Loucy (cell line): ENCODE measurements around the gene AQP12B.

Experiments
- H2AFZ ChIP-seq: fragments of 200-600 bp; sonication (generic); 2 replicates; pipeline ENCODE4 v1.6.0; 2016; ENCODE audit warnings: antibody characterized with exemption, mild to moderate bottlenecking, low read length, moderate library complexity
- H3F3A ChIP-seq: fragments of 200-600 bp; 2 replicates; pipeline ENCODE4 v1.6.0; 2016; ENCODE audit warnings: antibody characterized with exemption, low read depth, mild to moderate bottlenecking
- H3K27me3 ChIP-seq: fragments of 200-600 bp; sonication (generic); 2 replicates; pipeline ENCODE4 v1.6.1; 2014; ENCODE audit warnings: low read length, mild to moderate bottlenecking; ENCODE audit not compliant: insufficient read depth, poor library complexity, severe bottlenecking
- H3K36me3 ChIP-seq: fragments of 200-600 bp; sonication (generic); 2 replicates; pipeline ENCODE4 v1.6.1; 2016; ENCODE audit warnings: low read length; ENCODE audit not compliant: insufficient read depth
- H3K4me1 ChIP-seq: fragments of 200-600 bp; sonication (generic); 2 replicates; pipeline ENCODE4 v1.5.1; 2014; ENCODE audit warnings: low read length, mild to moderate bottlenecking; ENCODE audit not compliant: insufficient read depth, poor library complexity, severe bottlenecking
- H3K4me2 ChIP-seq: fragments of 200-600 bp; sonication (generic); 2 replicates; pipeline ENCODE4 v1.6.0; 2014; ENCODE audit warnings: antibody characterized with exemption, low read length, low read depth, mild to moderate bottlenecking; ENCODE audit not compliant: poor library complexity, severe bottlenecking
- H3K4me3 ChIP-seq: fragments of 200-600 bp; sonication (generic); 2 replicates; pipeline ENCODE4 v1.5.1; 2014; ENCODE audit warnings: low read length, mild to moderate bottlenecking, mixed read lengths; ENCODE audit not compliant: poor library complexity, severe bottlenecking
- H3K79me2 ChIP-seq: fragments of 200-600 bp; sonication (generic); 2 replicates; pipeline ENCODE4 v1.6.1; 2014; ENCODE audit warnings: low read length; ENCODE audit not compliant: insufficient read depth
- H3K9ac ChIP-seq: fragments of 200-600 bp; sonication (generic); 2 replicates; pipeline ENCODE4 v1.6.0; 2014; ENCODE audit warnings: mild to moderate bottlenecking, low read depth, low read length, moderate library complexity; ENCODE audit not compliant: poor library complexity, severe bottlenecking
- H3K9me2 ChIP-seq: fragments of 200-600 bp; sonication (generic); replicated peaks from 2 replicates; pipeline ENCODE4 v1.6.1; 2016; ENCODE audit warnings: low read depth, low read length, mixed read lengths
- H3K9me3 ChIP-seq: fragments of 200-600 bp; sonication (generic); 2 replicates; pipeline ENCODE4 v1.6.1; 2014; ENCODE audit warnings: mild to moderate bottlenecking, antibody characterized with exemption, low read length, low read depth; ENCODE audit not compliant: insufficient read depth
- H4K20me1 ChIP-seq: fragments of 200-600 bp; sonication (generic); 2 replicates; pipeline ENCODE4 v1.6.0; 2014; ENCODE audit warnings: antibody characterized with exemption, low read length, mild to moderate bottlenecking; ENCODE audit not compliant: insufficient read depth, poor library complexity, severe bottlenecking
- EZH2phosphoT487 ChIP-seq: fragments of 200-600 bp; IDR thresholded peaks from 2 replicates; pipeline ENCODE4 v1.6.1; 2018; ENCODE audit warnings: antibody characterized with exemption, mild to moderate bottlenecking, moderate library complexity, borderline replicate concordance
- TF ChIP-seq, protein P1 (sequence below): fragments of 200-600 bp; sonication (generic); conservative IDR thresholded peaks from 2 replicates; pipeline ENCODE4 v1.5.1; 2014; ENCODE audit warnings: mild to moderate bottlenecking, antibody characterized with exemption, low read length

Gene AQP12B

DNA sequence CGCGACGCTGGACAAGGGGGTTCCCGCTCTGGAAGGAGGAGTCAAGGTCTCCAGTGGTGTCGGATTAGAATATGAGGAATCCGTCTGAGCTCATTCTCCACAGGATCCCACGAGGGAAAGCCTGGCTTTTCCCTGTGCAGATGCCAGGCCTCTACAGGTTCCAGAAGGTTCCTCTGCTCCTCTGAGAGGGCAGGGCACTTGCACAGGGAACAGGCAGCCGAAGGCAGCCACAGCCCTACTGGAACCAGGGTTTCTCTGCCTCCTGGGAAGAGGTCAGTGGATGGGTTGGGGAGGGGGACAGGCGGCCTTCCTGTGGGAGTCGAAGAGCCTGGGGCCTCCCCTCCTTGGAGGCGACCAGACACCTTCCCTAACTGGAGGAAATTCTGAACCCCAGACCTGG, 7.3 kb upstream of the AQP12B start:
- Histone ChIP-seq H3K4me2 (no peak overlapping the region), H4K20me1 (no peaks in the 10 kb centered on the region), H3K36me3 (no peaks in the 10 kb centered on the region), H2AFZ (no peak overlapping the region), H3K4me1 (no peaks in the 10 kb centered on the region), H3K9me2 (no peaks in the 10 kb centered on the region), H3K4me3 (no peak overlapping the region), H3F3A (no peaks in the 10 kb centered on the region), H3K79me2 (no peaks in the 10 kb centered on the region), H3K9me3 (no peaks in the 10 kb centered on the region), H3K9ac (no peak overlapping the region), H3K27me3 (no peaks in the 10 kb centered on the region)
- no peak for TF ChIP-seq EZH2phosphoT487
- TF ChIP-seq, protein P1, sequence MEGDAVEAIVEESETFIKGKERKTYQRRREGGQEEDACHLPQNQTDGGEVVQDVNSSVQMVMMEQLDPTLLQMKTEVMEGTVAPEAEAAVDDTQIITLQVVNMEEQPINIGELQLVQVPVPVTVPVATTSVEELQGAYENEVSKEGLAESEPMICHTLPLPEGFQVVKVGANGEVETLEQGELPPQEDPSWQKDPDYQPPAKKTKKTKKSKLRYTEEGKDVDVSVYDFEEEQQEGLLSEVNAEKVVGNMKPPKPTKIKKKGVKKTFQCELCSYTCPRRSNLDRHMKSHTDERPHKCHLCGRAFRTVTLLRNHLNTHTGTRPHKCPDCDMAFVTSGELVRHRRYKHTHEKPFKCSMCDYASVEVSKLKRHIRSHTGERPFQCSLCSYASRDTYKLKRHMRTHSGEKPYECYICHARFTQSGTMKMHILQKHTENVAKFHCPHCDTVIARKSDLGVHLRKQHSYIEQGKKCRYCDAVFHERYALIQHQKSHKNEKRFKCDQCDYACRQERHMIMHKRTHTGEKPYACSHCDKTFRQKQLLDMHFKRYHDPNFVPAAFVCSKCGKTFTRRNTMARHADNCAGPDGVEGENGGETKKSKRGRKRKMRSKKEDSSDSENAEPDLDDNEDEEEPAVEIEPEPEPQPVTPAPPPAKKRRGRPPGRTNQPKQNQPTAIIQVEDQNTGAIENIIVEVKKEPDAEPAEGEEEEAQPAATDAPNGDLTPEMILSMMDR, result no peak

DNA sequence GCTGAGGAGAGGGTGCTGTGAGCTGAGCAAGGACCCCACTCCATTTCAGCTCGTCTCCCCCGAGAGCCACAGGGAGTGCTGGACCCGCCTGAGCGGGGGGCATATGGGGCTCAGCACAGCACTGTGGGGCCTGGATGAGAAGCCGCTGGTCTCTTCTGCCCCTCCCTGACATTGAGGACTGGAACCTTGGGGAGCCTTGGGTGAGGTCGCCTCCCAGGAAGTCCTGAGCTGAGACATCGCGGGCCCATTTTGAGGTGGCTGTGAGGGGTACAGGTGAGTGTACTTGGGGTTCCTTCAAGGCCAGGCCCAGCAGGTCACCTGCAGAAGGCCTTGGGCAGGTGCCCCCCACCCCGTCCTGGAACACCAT, 5.9 kb upstream of the AQP12B start:
- H3K9me3 ChIP-seq, result no peaks in the 10 kb centered on the region
- H3K36me3 ChIP-seq, result no peaks in the 10 kb centered on the region
- H3F3A ChIP-seq, result no peaks in the 10 kb centered on the region
- TF ChIP-seq, protein P1, result no peak
- TF ChIP-seq EZH2phosphoT487, result no peak
- H3K4me2 ChIP-seq, result no peak overlapping the region
- H4K20me1 ChIP-seq, result no peaks in the 10 kb centered on the region
- H3K27me3 ChIP-seq, result no peaks in the 10 kb centered on the region
- H3K4me1 ChIP-seq, result no peaks in the 10 kb centered on the region
- H3K4me3 ChIP-seq, result no peak overlapping the region
- no peak overlapping the region for H2AFZ ChIP-seq
- H3K79me2 ChIP-seq, result no peaks in the 10 kb centered on the region
- no peak overlapping the region for H3K9ac ChIP-seq
- H3K9me2 ChIP-seq, result no peaks in the 10 kb centered on the region

DNA sequence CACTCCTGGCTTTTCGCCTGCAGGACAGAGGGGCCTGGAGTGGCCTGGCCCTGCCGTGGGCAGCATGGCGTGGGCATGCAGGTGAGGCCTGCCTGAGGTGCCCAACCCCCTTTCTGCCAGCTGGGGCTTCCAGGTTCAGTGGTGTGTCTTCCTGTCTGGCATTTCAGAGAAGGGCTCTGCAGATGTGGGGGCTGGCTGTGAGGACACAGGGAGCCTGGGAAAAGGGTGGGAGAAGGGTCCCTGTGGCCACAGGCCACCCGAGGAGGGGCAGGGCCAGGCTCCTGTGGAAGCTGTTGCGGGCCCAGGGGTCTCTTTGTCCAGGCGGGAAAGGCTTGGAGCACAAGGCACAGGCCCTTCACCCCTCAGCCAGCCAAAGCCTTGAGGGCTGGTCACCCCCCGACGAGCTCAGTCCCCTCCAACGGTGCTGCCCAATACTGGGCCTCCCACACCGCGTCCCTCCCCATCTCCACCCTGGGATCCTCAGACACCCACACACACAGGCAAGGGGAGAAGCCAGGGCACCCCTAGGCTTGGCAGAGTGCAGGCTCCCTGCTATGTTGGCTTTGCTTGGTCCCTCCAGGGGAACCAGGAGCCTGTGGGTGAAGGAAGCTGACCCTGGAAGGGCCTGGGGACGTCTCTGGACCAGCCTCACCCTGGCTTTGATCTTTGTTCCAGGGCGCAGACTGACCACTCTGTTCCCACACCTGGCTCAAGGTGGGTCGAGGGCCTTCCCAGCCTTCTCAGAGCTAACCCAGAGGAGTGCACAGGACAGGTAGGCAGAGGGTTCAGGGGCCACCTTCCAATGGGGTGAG, 5.3 kb upstream of the AQP12B start:
- no peaks in the 10 kb centered on the region for H3K9me3 ChIP-seq
- H3K79me2 ChIP-seq, result no peaks in the 10 kb centered on the region

More for the DNA sequence above, 5.3 kb upstream of the AQP12B start:
- no peaks in the 10 kb centered on the region for H4K20me1 ChIP-seq
- no peaks in the 10 kb centered on the region for H3K27me3 ChIP-seq
- H3K4me3 ChIP-seq, result no peak overlapping the region
- H3K9ac ChIP-seq, result no peak overlapping the region
- no peak overlapping the region for H2AFZ ChIP-seq
- no peaks in the 10 kb centered on the region for H3K4me1 ChIP-seq
- H3K9me2 ChIP-seq, result no peaks in the 10 kb centered on the region
- H3K36me3 ChIP-seq, result no peaks in the 10 kb centered on the region
- TF ChIP-seq, protein P1, result no peak
- TF ChIP-seq EZH2phosphoT487, result no peak
- no peak overlapping the region for H3K4me2 ChIP-seq
- no peaks in the 10 kb centered on the region for H3F3A ChIP-seq
